Heart left ventricle (tissue), 13 donors: ENCODE data around the gene CDK2AP2.

Source experiments
- POLR2A ChIP-seq, 2 donors: fragments of 450-650 bp; IDR thresholded peaks; one replicate each; pipeline ENCODE4 v1.6.1; 2017; ENCODE audit warnings: antibody characterized with exemption in 2 of 2, mild to moderate bottlenecking in 2 of 2, moderate library complexity in 2 of 2
- TF ChIP-seq, protein P1 (sequence below), 12 donors: fragments of 200-600 bp; sonication (generic) in 4 of 12; IDR thresholded peaks; one replicate each; pipeline versions ENCODE4 v1.5.0 to v1.8.0; 2018 to 2022; ENCODE audit warnings: antibody characterized with exemption in 12 of 12, mild to moderate bottlenecking in 5 of 12
- donor health status: ischemic (EF 13 %, LVEDD 7.1; RV severe dilation, severe dysfunction).
- donor health status: DM: no; HTN: yes; CAD: no.
- donor health status: DM: no; HTN: no; CAD: no.
- donor health status: ischemic (EF 25% LVEDD 6.9; RV normal size, moderate dysfunction).
- donor health status: ischemic (EF 25% LVEDD 5.7; RV mildly dilated, moderate dysfunction).
- donor health status: ischemic (EF 35%, LVEDD 5.7; RV mildly dilated, moderate dysfunction).
- donor health status: nonischemic (EF 11% LVEDD 7.7; RV severe dilation, severe dysfunction).
- donor health status: DM: yes; HTN: yes; CAD: no.
- donor health status: PGD.
- donor health status: ischemic (EF 29% LVEDD 5.4; RV normal size, mild dysfunction).
- donor health status: nonischemic (EF 23%, LVEDD 6.1; RV moderate dilation, normal function).

GRCh38 chr11:67500831-67501715, 6.9 kb downstream of the CDK2AP2 start:
- TF ChIP-seq, protein P1, sequence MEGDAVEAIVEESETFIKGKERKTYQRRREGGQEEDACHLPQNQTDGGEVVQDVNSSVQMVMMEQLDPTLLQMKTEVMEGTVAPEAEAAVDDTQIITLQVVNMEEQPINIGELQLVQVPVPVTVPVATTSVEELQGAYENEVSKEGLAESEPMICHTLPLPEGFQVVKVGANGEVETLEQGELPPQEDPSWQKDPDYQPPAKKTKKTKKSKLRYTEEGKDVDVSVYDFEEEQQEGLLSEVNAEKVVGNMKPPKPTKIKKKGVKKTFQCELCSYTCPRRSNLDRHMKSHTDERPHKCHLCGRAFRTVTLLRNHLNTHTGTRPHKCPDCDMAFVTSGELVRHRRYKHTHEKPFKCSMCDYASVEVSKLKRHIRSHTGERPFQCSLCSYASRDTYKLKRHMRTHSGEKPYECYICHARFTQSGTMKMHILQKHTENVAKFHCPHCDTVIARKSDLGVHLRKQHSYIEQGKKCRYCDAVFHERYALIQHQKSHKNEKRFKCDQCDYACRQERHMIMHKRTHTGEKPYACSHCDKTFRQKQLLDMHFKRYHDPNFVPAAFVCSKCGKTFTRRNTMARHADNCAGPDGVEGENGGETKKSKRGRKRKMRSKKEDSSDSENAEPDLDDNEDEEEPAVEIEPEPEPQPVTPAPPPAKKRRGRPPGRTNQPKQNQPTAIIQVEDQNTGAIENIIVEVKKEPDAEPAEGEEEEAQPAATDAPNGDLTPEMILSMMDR (IDR thresholded peaks at IDR 0.05): no peak
- TF ChIP-seq POLR2A (IDR thresholded peaks at IDR 0.05): no peak
